Neural progenitor cell (in vitro differentiated cells): ENCODE results near the gene USF2. TPM values are rescaled to one million over a fixed set of nuclear protein-coding genes. Genes with fewer than 3 reads are reported as not detected.
A peak's percentile ranks its signal among the peaks of the same experiment; 100 is the strongest.

Experiments used
- DNase-seq: peaks from one replicate; pipeline ENCODE4 v3.0.0-alpha.2; 2016; ENCODE audit warnings: low spot score
- H2AFZ ChIP-seq: fragments of 200-600 bp; sonication (generic); replicated peaks from 2 replicates; pipeline ENCODE4 v1.6.1; 2016; ENCODE audit warnings: antibody characterized with exemption
- H3F3A ChIP-seq: fragments of 200-600 bp; sonication (generic); 2 replicates; pipeline ENCODE4 v1.6.1; 2016; ENCODE audit warnings: antibody characterized with exemption, low read depth
- H3K27ac ChIP-seq: fragments of 200-600 bp; sonication (generic); 2 replicates; pipeline ENCODE4 v1.5.1; 2016; ENCODE audit warnings: mild to moderate bottlenecking
- H3K27me3 ChIP-seq: fragments of 200-600 bp; sonication (generic); 2 replicates; pipeline ENCODE4 v1.6.1; 2016; ENCODE audit warnings: mild to moderate bottlenecking, moderate library complexity
- H3K36me3 ChIP-seq: fragments of 200-600 bp; sonication (generic); 2 replicates; pipeline ENCODE4 v1.5.1; 2016
- H3K4me1 ChIP-seq: fragments of 200-600 bp; sonication (generic); 2 replicates; pipeline ENCODE4 v1.6.1; 2016; ENCODE audit warnings: mixed run types
- H3K4me2 ChIP-seq: fragments of 200-600 bp; sonication (generic); 2 replicates; pipeline ENCODE4 v1.6.1; 2016
- H3K4me3 ChIP-seq: fragments of 200-600 bp; sonication (generic); 2 replicates; pipeline ENCODE4 v1.5.1; 2016
- H3K79me2 ChIP-seq: fragments of 200-600 bp; sonication (generic); 2 replicates; pipeline ENCODE4 v1.6.1; 2016; ENCODE audit warnings: low read depth
- H3K9ac ChIP-seq: fragments of 200-600 bp; sonication (generic); 2 replicates; pipeline ENCODE4 v1.6.1; 2016
- H3K9me3 ChIP-seq: fragments of 200-600 bp; sonication (generic); 2 replicates; pipeline ENCODE4 v1.5.1; 2016; ENCODE audit warnings: low read depth
- H4K20me1 ChIP-seq: fragments of 200-600 bp; sonication (generic); 2 replicates; pipeline ENCODE4 v1.6.1; 2016; ENCODE audit warnings: low read depth
- H3K27ac Mint-ChIP-seq: 3 replicates; pipeline ENCODE4 v1.8.0; 2021; ENCODE audit warnings: mixed read lengths
- H3K27me3 Mint-ChIP-seq: 2 replicates; pipeline ENCODE4 v1.8.0; 2022; ENCODE audit warnings: low read depth, mild to moderate bottlenecking, inconsistent platforms, moderate library complexity, mixed read lengths; ENCODE audit not compliant: insufficient read depth
- H3K36me3 Mint-ChIP-seq: 3 replicates; pipeline ENCODE4 v1.8.0; 2021; ENCODE audit warnings: mixed read lengths
- H3K4me1 Mint-ChIP-seq: 3 replicates; pipeline ENCODE4 v1.8.0; 2021; ENCODE audit warnings: mixed read lengths
- H3K4me3 Mint-ChIP-seq: 3 replicates; pipeline ENCODE4 v1.8.0; 2021; ENCODE audit warnings: mild to moderate bottlenecking, moderate library complexity, mixed read lengths
- H3K9me3 Mint-ChIP-seq: 3 replicates; pipeline ENCODE4 v1.8.0; 2020; ENCODE audit warnings: mixed read lengths
- CTCF ChIP-seq: fragments of 200-600 bp; sonication (generic); IDR thresholded peaks from 2 replicates; pipeline ENCODE4 v1.5.1; 2017; ENCODE audit warnings: antibody characterized with exemption, mild to moderate bottlenecking
- EZH2 ChIP-seq: fragments of 200-600 bp; sonication (generic); IDR thresholded peaks from 2 replicates; pipeline ENCODE4 v1.6.1; 2017; ENCODE audit warnings: antibody characterized with exemption, mild to moderate bottlenecking, moderate library complexity
- EZH2phosphoT487 ChIP-seq: fragments of 200-600 bp; sonication (generic); IDR thresholded peaks from 2 replicates; pipeline ENCODE4 v1.6.1; 2017; ENCODE audit warnings: antibody characterized with exemption
- total RNA-seq: library from RNA; depleted of rRNA; stranded (reverse); fragments of >200 nt; gene quantifications from 2 replicates; pipeline ENCODE4 v1.2.3, GENCODE V29; 2015; ENCODE audit warnings: low replicate concordance

USF2 gene
- total RNA-seq, 1 donor from 2014 or later, result 46.8 TPM

- no peak for DNase-seq
- TF ChIP-seq CTCF (no peak), EZH2 (no peak), EZH2phosphoT487 (no peak)
- no peak overlapping the region for H3K27ac ChIP-seq
- no peaks in the 10 kb centered on the region for H3K27me3 ChIP-seq
- H3K79me2 ChIP-seq, result no peaks in the 10 kb centered on the region
- no peaks in the 10 kb centered on the region for H4K20me1 ChIP-seq
- no peaks in the 10 kb centered on the region for H3F3A ChIP-seq
- Mint-ChIP-seq H3K9me3 (no peaks in the 10 kb centered on the region), H3K36me3 (no peaks in the 10 kb centered on the region), H3K27ac (peak overlapping the region; percentile 74), H3K27me3 (peaks cover 17% of the 10 kb centered on the region), H3K4me1 (peaks cover 14% of the 10 kb centered on the region), H3K4me3 (no peak overlapping the region)
- no peaks in the 10 kb centered on the region for H3K4me1 ChIP-seq
- no peak overlapping the region for H2AFZ ChIP-seq
- no peak overlapping the region for H3K9ac ChIP-seq
- no peaks in the 10 kb centered on the region for H3K36me3 ChIP-seq
- H3K4me3 ChIP-seq, result no peak overlapping the region
- no peak overlapping the region for H3K4me2 ChIP-seq
- H3K9me3 ChIP-seq, result no peaks in the 10 kb centered on the region
Measured at GRCh38 chr19:35307931-35308330, 39.2 kb downstream of the USF2 start.

GRCh38 chr19:35308910-35309309, 40.1 kb downstream of the USF2 start:
- Mint-ChIP-seq H3K36me3 (no peaks in the 10 kb centered on the region), H3K27ac (peak overlapping the region; percentile 53), H3K4me3 (peak overlapping the region; percentile 34), H3K27me3 (peaks cover 12% of the 10 kb centered on the region), H3K9me3 (no peaks in the 10 kb centered on the region), H3K4me1 (peaks cover 14% of the 10 kb centered on the region)
- no peaks in the 10 kb centered on the region for H3F3A ChIP-seq
- no peaks in the 10 kb centered on the region for H3K36me3 ChIP-seq
- H3K79me2 ChIP-seq, result no peaks in the 10 kb centered on the region
- no peaks in the 10 kb centered on the region for H3K9me3 ChIP-seq
- TF ChIP-seq EZH2 (no peak), EZH2phosphoT487 (no peak), CTCF (no peak)
- H3K4me1 ChIP-seq, result no peaks in the 10 kb centered on the region
- no peak overlapping the region for H3K4me3 ChIP-seq
- no peaks in the 10 kb centered on the region for H4K20me1 ChIP-seq
- no peak overlapping the region for H2AFZ ChIP-seq
- H3K4me2 ChIP-seq, result no peak overlapping the region
- no peak for DNase-seq
- no peaks in the 10 kb centered on the region for H3K27me3 ChIP-seq
- H3K9ac ChIP-seq, result no peak overlapping the region
- no peak overlapping the region for H3K27ac ChIP-seq

GRCh38 chr19:35309481-35310279, 40.9 kb downstream of the USF2 start:
- no peak overlapping the region for H3K4me3 Mint-ChIP-seq
- H4K20me1 ChIP-seq, result no peaks in the 10 kb centered on the region
- no peaks in the 10 kb centered on the region for H3K4me1 ChIP-seq
- no peak for DNase-seq
- H3K36me3 Mint-ChIP-seq, result no peaks in the 10 kb centered on the region
- no peaks in the 10 kb centered on the region for H3K9me3 ChIP-seq
- H3K27ac Mint-ChIP-seq, result no peak overlapping the region
- no peaks in the 10 kb centered on the region for H3K36me3 ChIP-seq
- no peak overlapping the region for H3K27ac ChIP-seq
- no peak for TF ChIP-seq CTCF
- no peaks in the 10 kb centered on the region for H3K9me3 Mint-ChIP-seq
- no peaks in the 10 kb centered on the region for H3K27me3 ChIP-seq
- no peak overlapping the region for H2AFZ ChIP-seq
- peaks cover 12% of the 10 kb centered on the region for H3K4me1 Mint-ChIP-seq
- no peak overlapping the region for H3K4me3 ChIP-seq
- no peak overlapping the region for H3K9ac ChIP-seq
- H3F3A ChIP-seq, result no peaks in the 10 kb centered on the region
- H3K4me2 ChIP-seq, result no peak overlapping the region
- H3K79me2 ChIP-seq, result no peaks in the 10 kb centered on the region
- H3K27me3 Mint-ChIP-seq, result peaks cover 15% of the 10 kb centered on the region
